OCI-LY1 (cell line): ENCODE measurements around the gene DCST2.

Experiments
- H2AFZ ChIP-seq: fragments of 200-600 bp; sonication (generic), shearing (Covaris generic); 2 replicates; pipeline ENCODE4 v1.6.0; 2014; ENCODE audit warnings: antibody characterized with exemption, mild to moderate bottlenecking, low read length
- H3F3A ChIP-seq: fragments of 200-600 bp; sonication (generic), shearing (Covaris generic); 2 replicates; pipeline ENCODE4 v1.6.0; 2014; ENCODE audit warnings: mild to moderate bottlenecking, antibody characterized with exemption, low read length, moderate library complexity; ENCODE audit not compliant: insufficient read depth
- H3K27ac ChIP-seq: fragments of 200-600 bp; sonication (generic); 2 replicates; pipeline ENCODE4 v1.5.1; 2014; ENCODE audit warnings: low read length, mixed run types, mild to moderate bottlenecking, low read depth; ENCODE audit not compliant: poor library complexity, severe bottlenecking
- H3K27me3 ChIP-seq: fragments of 200-600 bp; sonication (generic); 2 replicates; pipeline ENCODE4 v1.6.0; 2014; ENCODE audit warnings: antibody characterized with exemption, mild to moderate bottlenecking, low read length, moderate library complexity; ENCODE audit not compliant: insufficient read depth
- H3K36me3 ChIP-seq: fragments of 200-600 bp; sonication (generic); 2 replicates; pipeline ENCODE4 v1.6.1; 2014; ENCODE audit warnings: mild to moderate bottlenecking, antibody characterized with exemption, low read length, moderate library complexity, mixed read lengths; ENCODE audit not compliant: insufficient read depth
- H3K4me1 ChIP-seq: fragments of 200-600 bp; sonication (generic); 2 replicates; pipeline ENCODE4 v1.5.1; 2014; ENCODE audit warnings: mild to moderate bottlenecking, low read length, moderate library complexity; ENCODE audit not compliant: insufficient read depth, severe bottlenecking
- H3K4me2 ChIP-seq: fragments of 200-600 bp; sonication (generic), shearing (Covaris generic); 2 replicates; pipeline ENCODE4 v1.6.1; 2014; ENCODE audit warnings: low read length
- H3K4me3 ChIP-seq: fragments of 200-600 bp; sonication (generic); 2 replicates; pipeline ENCODE4 v1.5.1; 2014; ENCODE audit warnings: low read length, low read depth, mild to moderate bottlenecking, mixed read lengths; ENCODE audit not compliant: poor library complexity, severe bottlenecking
- H3K79me2 ChIP-seq: fragments of 200-600 bp; shearing (Covaris generic); 2 replicates; pipeline ENCODE4 v1.6.1; 2016; ENCODE audit warnings: mixed run types, low read length, mixed read lengths; ENCODE audit not compliant: insufficient read depth
- H3K9ac ChIP-seq: fragments of 200-600 bp; sonication (generic), shearing (Covaris generic); 2 replicates; pipeline ENCODE4 v1.6.1; 2014; ENCODE audit warnings: mild to moderate bottlenecking, low read length, mixed read lengths
- H3K9me2 ChIP-seq: fragments of 200-600 bp; sonication (generic), shearing (Covaris generic); 2 replicates; pipeline ENCODE4 v1.6.1; 2014; ENCODE audit warnings: low read depth, mild to moderate bottlenecking, low read length, mixed read lengths
- H3K9me3 ChIP-seq: fragments of 200-600 bp; shearing (Covaris generic); 2 replicates; pipeline ENCODE4 v1.6.1; 2014; ENCODE audit warnings: low read length, mixed read lengths
- H4K20me1 ChIP-seq: fragments of 200-600 bp; sonication (generic), shearing (Covaris generic); 2 replicates; pipeline ENCODE4 v1.6.0; 2016; ENCODE audit warnings: mild to moderate bottlenecking, low read length; ENCODE audit not compliant: insufficient read depth
- CTCF ChIP-seq: fragments of 200-600 bp; sonication (generic), shearing (Covaris generic); IDR thresholded peaks from 2 replicates; pipeline ENCODE4 v1.5.1; 2017; ENCODE audit warnings: mild to moderate bottlenecking, antibody characterized with exemption, low read length, moderate library complexity, mixed read lengths
- EZH2 ChIP-seq: fragments of 200-600 bp; sonication (generic), shearing (Covaris generic); IDR thresholded peaks from 2 replicates; pipeline ENCODE4 v1.8.0; 2017; ENCODE audit warnings: borderline replicate concordance, mixed run types, mild to moderate bottlenecking, antibody characterized with exemption, low read length, moderate library complexity, mixed read lengths

Gene DCST2

GRCh38 chr1:155006601-155007101, 26.9 kb downstream of the DCST2 start:
- Histone ChIP-seq H3F3A (peaks cover 4% of the 10 kb centered on the region; the same call in 1 of the 2 replicates), H3K4me3 (no peak overlapping the region), H3K4me1 (peaks cover 32% of the 10 kb centered on the region), H4K20me1 (no peaks in the 10 kb centered on the region), H3K4me2 (no peak overlapping the region), H3K36me3 (no peaks in the 10 kb centered on the region), H2AFZ (no peak overlapping the region), H3K27me3 (no peaks in the 10 kb centered on the region), H3K9me3 (no peaks in the 10 kb centered on the region), H3K79me2 (no peaks in the 10 kb centered on the region), H3K27ac (peak overlapping the region; percentile 69), H3K9ac (no peak overlapping the region), H3K9me2 (no peaks in the 10 kb centered on the region)
- TF ChIP-seq EZH2 (no peak), CTCF (no peak)

- Histone ChIP-seq H3K27ac (peak overlapping the region; percentile 69), H3K4me2 (peak overlapping the region; percentile 99; the same call in 1 of the 2 replicates), H3K9ac (no peak overlapping the region), H3K9me2 (no peaks in the 10 kb centered on the region), H3F3A (peaks cover 4% of the 10 kb centered on the region; the same call in 1 of the 2 replicates), H3K36me3 (no peaks in the 10 kb centered on the region), H3K4me1 (peaks cover 32% of the 10 kb centered on the region), H2AFZ (no peak overlapping the region), H4K20me1 (no peaks in the 10 kb centered on the region), H3K79me2 (no peaks in the 10 kb centered on the region), H3K27me3 (no peaks in the 10 kb centered on the region), H3K9me3 (no peaks in the 10 kb centered on the region), H3K4me3 (no peak overlapping the region)
- TF ChIP-seq EZH2 (no peak), CTCF (no peak)
These were observed 28.2 kb downstream of the DCST2 start for GRCh38 chr1:155005076-155006011.

- TF ChIP-seq CTCF = no peak
- TF ChIP-seq EZH2 = no peak
- Histone ChIP-seq H3K9me3 (no peaks in the 10 kb centered on the region), H3K27me3 (no peaks in the 10 kb centered on the region), H3K4me3 (peak overlapping the region; percentile 90), H3K79me2 (no peaks in the 10 kb centered on the region), H3K9me2 (no peaks in the 10 kb centered on the region), H3K27ac (peak overlapping the region; percentile 69), H3K4me2 (peak overlapping the region; percentile 99), H3K4me1 (peaks cover 40% of the 10 kb centered on the region), H2AFZ (no peak overlapping the region), H3F3A (peaks cover 4% of the 10 kb centered on the region; the same call in 1 of the 2 replicates), H3K36me3 (no peaks in the 10 kb centered on the region), H3K9ac (peak overlapping the region; percentile 93; the same call in 1 of the 2 replicates), H4K20me1 (no peaks in the 10 kb centered on the region)
These were observed 29.1 kb downstream of the DCST2 start for GRCh38 chr1:155004352-155005075.
